Osteoblast (primary cell): Measurements from ENCODE around the gene ACOX3. TPM values are rescaled to one million over a fixed set of nuclear protein-coding genes. Genes with fewer than 3 reads are reported as not detected.

ENCODE experiments used
- DNase-seq: peaks from one replicate; pipeline ENCODE4 v3.0.0; 2011; ENCODE audit warnings: low spot score, mixed read lengths; ENCODE audit not compliant: insufficient read length; ENCODE audit errors: missing footprints
- H2AFZ ChIP-seq: 2 replicates; pipeline ENCODE4 v1.6.0; 2011; ENCODE audit warnings: mild to moderate bottlenecking, low read length
- H3K27ac ChIP-seq: 2 replicates; pipeline ENCODE4 v1.5.1; 2011; ENCODE audit warnings: mild to moderate bottlenecking, low read depth, low read length, moderate library complexity
- H3K27me3 ChIP-seq: 2 replicates; pipeline ENCODE4 v1.6.0; 2012; ENCODE audit warnings: mild to moderate bottlenecking, control low read depth, inconsistent platforms, low read length, moderate library complexity; ENCODE audit not compliant: insufficient read depth
- H3K36me3 ChIP-seq: 2 replicates; pipeline ENCODE4 v1.5.1; 2011; ENCODE audit warnings: mild to moderate bottlenecking, low read length, control low read depth, moderate library complexity; ENCODE audit not compliant: insufficient read depth
- H3K4me1 ChIP-seq: 2 replicates; pipeline ENCODE4 v1.5.1; 2011; ENCODE audit warnings: mild to moderate bottlenecking, low read length, control low read depth, moderate library complexity; ENCODE audit not compliant: insufficient read depth
- H3K4me2 ChIP-seq: 2 replicates; pipeline ENCODE4 v1.6.0; 2011; ENCODE audit warnings: mild to moderate bottlenecking, low read length; ENCODE audit not compliant: insufficient read depth
- H3K4me3 ChIP-seq: fragments of 200-600 bp; sonication (generic); 3 replicates; pipeline ENCODE4 v1.5.1; 2012; ENCODE audit warnings: mild to moderate bottlenecking, low read length, inconsistent platforms; ENCODE audit not compliant: insufficient read depth
- H3K79me2 ChIP-seq: 2 replicates; pipeline ENCODE4 v1.6.0; 2012; ENCODE audit warnings: mild to moderate bottlenecking, low read length, control low read depth, inconsistent platforms; ENCODE audit not compliant: insufficient read depth
- H3K9me3 ChIP-seq: 2 replicates; pipeline ENCODE4 v1.5.1; 2011; ENCODE audit warnings: low read depth, low read length, control low read depth
- H4K20me1 ChIP-seq: 2 replicates; pipeline ENCODE4 v1.6.0; 2012; ENCODE audit warnings: mild to moderate bottlenecking, low read length, control low read depth; ENCODE audit not compliant: insufficient read depth
- small RNA-seq: library from RNA; depleted of rRNA; stranded (forward); fragments of <200 nt; gene quantifications from one replicate; pipeline ENCODE3, GENCODE V24; 2012
- total RNA-seq: library from RNA; depleted of rRNA; stranded (reverse); fragments of >200 nt; gene quantifications from 2 replicates; pipeline ENCODE4 v1.2.3, GENCODE V29; 2012
- TF ChIP-seq, protein P1 (sequence below): IDR thresholded peaks from 2 replicates; pipeline ENCODE4 v1.5.1; 2011; ENCODE audit warnings: mild to moderate bottlenecking, low read depth, low read length, moderate library complexity; ENCODE audit errors: extremely low read depth

The ACOX3 gene
- total RNA-seq, 1 donor: 24.2 TPM

DNA sequence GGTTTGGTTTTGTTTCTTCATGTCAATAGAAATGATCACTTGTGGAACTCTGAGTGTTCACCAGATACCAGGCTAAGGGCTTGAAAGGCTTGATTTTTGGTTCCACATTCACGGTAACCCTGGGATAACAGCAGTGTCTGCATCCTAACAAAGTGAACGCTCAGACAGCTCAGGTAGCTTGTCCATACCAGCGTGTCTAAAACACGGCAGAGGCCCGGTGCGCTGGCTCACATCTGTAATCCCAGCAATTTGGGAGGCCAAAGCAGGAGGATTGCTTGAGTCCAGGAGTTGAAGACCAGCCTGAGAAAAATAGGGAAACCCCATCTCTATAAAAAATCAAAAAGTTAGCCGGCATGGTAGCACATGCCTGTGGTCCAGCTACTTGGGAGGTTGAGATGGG is 122.0 kb downstream of the ACOX3 start:
- Histone ChIP-seq H3K27ac (no peak overlapping the region), H4K20me1 (no peaks in the 10 kb centered on the region), H3K4me3 (no peak overlapping the region), H3K27me3 (peaks cover 7% of the 10 kb centered on the region), H3K4me1 (peaks cover 11% of the 10 kb centered on the region), H3K9me3 (no peaks in the 10 kb centered on the region), H3K4me2 (no peak overlapping the region), H3K79me2 (no peaks in the 10 kb centered on the region), H3K36me3 (no peaks in the 10 kb centered on the region), H2AFZ (no peak overlapping the region)
- TF ChIP-seq, protein P1, sequence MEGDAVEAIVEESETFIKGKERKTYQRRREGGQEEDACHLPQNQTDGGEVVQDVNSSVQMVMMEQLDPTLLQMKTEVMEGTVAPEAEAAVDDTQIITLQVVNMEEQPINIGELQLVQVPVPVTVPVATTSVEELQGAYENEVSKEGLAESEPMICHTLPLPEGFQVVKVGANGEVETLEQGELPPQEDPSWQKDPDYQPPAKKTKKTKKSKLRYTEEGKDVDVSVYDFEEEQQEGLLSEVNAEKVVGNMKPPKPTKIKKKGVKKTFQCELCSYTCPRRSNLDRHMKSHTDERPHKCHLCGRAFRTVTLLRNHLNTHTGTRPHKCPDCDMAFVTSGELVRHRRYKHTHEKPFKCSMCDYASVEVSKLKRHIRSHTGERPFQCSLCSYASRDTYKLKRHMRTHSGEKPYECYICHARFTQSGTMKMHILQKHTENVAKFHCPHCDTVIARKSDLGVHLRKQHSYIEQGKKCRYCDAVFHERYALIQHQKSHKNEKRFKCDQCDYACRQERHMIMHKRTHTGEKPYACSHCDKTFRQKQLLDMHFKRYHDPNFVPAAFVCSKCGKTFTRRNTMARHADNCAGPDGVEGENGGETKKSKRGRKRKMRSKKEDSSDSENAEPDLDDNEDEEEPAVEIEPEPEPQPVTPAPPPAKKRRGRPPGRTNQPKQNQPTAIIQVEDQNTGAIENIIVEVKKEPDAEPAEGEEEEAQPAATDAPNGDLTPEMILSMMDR: no peak
- DNase-seq: no peak

DNA sequence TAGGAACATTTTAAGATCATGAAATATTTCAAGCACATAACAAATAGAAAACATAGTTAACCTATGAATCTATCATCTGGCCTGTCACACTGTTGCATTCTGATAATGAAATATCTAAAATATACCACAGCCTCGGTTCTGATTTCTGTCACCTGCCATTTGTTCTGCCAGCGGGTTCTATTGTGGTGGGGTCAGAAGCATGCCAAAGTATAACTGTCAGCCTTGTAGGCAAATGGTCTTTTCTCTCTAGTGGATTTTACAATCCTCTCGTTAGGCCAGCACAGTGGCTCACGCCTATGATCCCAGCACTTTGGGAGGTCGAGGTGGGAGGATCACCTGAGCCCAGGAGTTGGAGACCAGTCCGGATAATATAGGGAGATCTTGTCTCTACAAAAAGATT is 123.0 kb downstream of the ACOX3 start:
- Histone ChIP-seq H4K20me1 (no peaks in the 10 kb centered on the region), H2AFZ (no peak overlapping the region), H3K4me3 (no peak overlapping the region), H3K36me3 (no peaks in the 10 kb centered on the region), H3K9me3 (no peaks in the 10 kb centered on the region), H3K4me1 (peaks cover 11% of the 10 kb centered on the region), H3K79me2 (no peaks in the 10 kb centered on the region), H3K27me3 (peaks cover 7% of the 10 kb centered on the region), H3K27ac (no peak overlapping the region), H3K4me2 (no peak overlapping the region)
- DNase-seq: no peak
- TF ChIP-seq, protein P1: no peak

DNA sequence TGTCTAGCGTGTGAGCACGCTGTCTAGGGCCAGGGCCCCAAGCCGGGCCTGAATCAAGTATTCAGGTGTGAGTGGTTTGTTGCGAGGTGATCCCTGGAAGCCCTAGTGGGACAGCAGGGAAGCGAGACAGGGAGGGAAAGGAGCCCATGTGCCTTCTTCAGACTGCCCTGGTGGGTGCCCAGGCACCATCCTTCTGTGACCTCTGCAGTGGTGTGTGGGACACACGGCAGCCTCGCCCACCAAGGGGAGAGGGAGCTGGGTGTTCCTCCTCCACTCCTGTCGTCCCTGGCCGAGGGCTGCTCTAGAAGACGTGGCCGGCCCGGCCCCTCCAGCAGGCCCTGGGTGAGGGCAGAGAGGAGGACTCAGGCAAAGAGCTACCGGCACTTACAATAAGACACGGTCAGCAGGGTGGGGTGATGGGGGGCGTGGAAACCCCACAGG is 123.6 kb downstream of the ACOX3 start:
- Histone ChIP-seq H3K9me3 (no peaks in the 10 kb centered on the region), H4K20me1 (no peaks in the 10 kb centered on the region), H3K36me3 (no peaks in the 10 kb centered on the region), H3K79me2 (no peaks in the 10 kb centered on the region), H3K27ac (no peak overlapping the region), H3K4me1 (peaks cover 11% of the 10 kb centered on the region), H3K4me2 (no peak overlapping the region), H3K27me3 (peaks cover 7% of the 10 kb centered on the region), H3K4me3 (no peak overlapping the region), H2AFZ (no peak overlapping the region)
- DNase-seq: peak; percentile 22
- TF ChIP-seq, protein P1: no peak

Small RNA genes within 50 kb of the gene (small RNA-seq; reads per million reads assigned to genes)
- not detected for gene RNA5SP152

Other genes with a start within 250 kb of the ACOX3 start
- 3.5 and 3.6 TPM in 2 replicates for gene SH3TC1, start 241.4 kb downstream of the ACOX3 start, total RNA-seq
- 4.0 and 11.5 TPM in 2 replicates for gene HTRA3, start 171.0 kb downstream of the ACOX3 start, total RNA-seq
- 19.7 and 21.7 TPM in 2 replicates for gene TRMT44, start 54 bp upstream of the ACOX3 start, total RNA-seq
- gene GPR78, start 139.7 kb upstream of the ACOX3 start, total RNA-seq: 1.2 and 1.8 TPM in 2 replicates
- gene CPZ, start 152.0 kb upstream of the ACOX3 start, total RNA-seq: 21.2 and 44.5 TPM in 2 replicates